ENCODE data around the gene CD40.

DNA sequence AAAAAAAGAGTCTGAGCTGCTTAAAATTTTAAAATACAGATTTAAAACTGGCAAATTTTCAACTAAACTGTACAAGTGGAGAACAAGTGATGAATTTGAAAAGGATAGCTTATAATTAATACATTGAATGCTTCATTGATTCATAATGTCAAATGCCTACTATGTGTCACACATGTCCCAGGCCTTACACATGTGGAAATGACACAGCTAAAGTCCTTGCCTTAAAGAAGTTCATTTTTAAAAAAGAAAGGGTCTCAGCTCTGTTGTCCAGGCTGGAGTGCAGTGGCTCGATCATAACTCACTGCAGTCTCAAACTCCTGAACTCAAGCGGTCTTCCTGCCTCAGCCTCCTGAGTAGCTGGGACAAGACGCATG is 33.3 kb upstream of the CD40 start:
- TF ChIP-seq, protein P1, sequence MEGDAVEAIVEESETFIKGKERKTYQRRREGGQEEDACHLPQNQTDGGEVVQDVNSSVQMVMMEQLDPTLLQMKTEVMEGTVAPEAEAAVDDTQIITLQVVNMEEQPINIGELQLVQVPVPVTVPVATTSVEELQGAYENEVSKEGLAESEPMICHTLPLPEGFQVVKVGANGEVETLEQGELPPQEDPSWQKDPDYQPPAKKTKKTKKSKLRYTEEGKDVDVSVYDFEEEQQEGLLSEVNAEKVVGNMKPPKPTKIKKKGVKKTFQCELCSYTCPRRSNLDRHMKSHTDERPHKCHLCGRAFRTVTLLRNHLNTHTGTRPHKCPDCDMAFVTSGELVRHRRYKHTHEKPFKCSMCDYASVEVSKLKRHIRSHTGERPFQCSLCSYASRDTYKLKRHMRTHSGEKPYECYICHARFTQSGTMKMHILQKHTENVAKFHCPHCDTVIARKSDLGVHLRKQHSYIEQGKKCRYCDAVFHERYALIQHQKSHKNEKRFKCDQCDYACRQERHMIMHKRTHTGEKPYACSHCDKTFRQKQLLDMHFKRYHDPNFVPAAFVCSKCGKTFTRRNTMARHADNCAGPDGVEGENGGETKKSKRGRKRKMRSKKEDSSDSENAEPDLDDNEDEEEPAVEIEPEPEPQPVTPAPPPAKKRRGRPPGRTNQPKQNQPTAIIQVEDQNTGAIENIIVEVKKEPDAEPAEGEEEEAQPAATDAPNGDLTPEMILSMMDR (IDR thresholded peaks at IDR 0.05), result no peak
- TF ChIP-seq POLR2AphosphoS5 (IDR thresholded peaks at IDR 0.05; ENCODE audit: low read depth, low read length) (no peak), SIN3A (IDR thresholded peaks at IDR 0.05; ENCODE audit: borderline replicate concordance, insufficient read depth, low read depth, low read length) (no peak), TCF7L2 (IDR thresholded peaks at IDR 0.05; ENCODE audit: low read depth, low read length) (no peak)
- TF ChIP-seq, protein P2, sequence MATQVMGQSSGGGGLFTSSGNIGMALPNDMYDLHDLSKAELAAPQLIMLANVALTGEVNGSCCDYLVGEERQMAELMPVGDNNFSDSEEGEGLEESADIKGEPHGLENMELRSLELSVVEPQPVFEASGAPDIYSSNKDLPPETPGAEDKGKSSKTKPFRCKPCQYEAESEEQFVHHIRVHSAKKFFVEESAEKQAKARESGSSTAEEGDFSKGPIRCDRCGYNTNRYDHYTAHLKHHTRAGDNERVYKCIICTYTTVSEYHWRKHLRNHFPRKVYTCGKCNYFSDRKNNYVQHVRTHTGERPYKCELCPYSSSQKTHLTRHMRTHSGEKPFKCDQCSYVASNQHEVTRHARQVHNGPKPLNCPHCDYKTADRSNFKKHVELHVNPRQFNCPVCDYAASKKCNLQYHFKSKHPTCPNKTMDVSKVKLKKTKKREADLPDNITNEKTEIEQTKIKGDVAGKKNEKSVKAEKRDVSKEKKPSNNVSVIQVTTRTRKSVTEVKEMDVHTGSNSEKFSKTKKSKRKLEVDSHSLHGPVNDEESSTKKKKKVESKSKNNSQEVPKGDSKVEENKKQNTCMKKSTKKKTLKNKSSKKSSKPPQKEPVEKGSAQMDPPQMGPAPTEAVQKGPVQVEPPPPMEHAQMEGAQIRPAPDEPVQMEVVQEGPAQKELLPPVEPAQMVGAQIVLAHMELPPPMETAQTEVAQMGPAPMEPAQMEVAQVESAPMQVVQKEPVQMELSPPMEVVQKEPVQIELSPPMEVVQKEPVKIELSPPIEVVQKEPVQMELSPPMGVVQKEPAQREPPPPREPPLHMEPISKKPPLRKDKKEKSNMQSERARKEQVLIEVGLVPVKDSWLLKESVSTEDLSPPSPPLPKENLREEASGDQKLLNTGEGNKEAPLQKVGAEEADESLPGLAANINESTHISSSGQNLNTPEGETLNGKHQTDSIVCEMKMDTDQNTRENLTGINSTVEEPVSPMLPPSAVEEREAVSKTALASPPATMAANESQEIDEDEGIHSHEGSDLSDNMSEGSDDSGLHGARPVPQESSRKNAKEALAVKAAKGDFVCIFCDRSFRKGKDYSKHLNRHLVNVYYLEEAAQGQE (IDR thresholded peaks at IDR 0.05; ENCODE audit: insufficient read depth in 1 of 2, low read depth in 2 of 2, low read length in 1 of 2), result no peak
